ENCODE results near the gene MPP7. TPM values are rescaled to one million over a fixed set of nuclear protein-coding genes. Genes with fewer than 3 reads are reported as not detected.
A peak's percentile ranks its signal among the peaks of the same experiment; 100 is the strongest.

The MPP7 gene
- total RNA-seq, 1 donor from 2014 or later, result 21.7 TPM

- no peak overlapping the region for H3K4me3 Mint-ChIP-seq (ENCODE audit: unreplicated experiment)
- H3K36me3 Mint-ChIP-seq (ENCODE audit: low read depth), result peaks cover 1% of the 10 kb centered on the region
- no peak for TF ChIP-seq CTCF (IDR thresholded peaks at IDR 0.05)
- no peak for DNase-seq (ENCODE audit: low spot score)
- peaks cover 41% of the 10 kb centered on the region for H3K4me1 Mint-ChIP-seq (ENCODE audit: low read depth)
- no peaks in the 10 kb centered on the region for H3K27me3 Mint-ChIP-seq (ENCODE audit: low read depth)
- no peaks in the 10 kb centered on the region for H3K9me3 Mint-ChIP-seq (ENCODE audit: low read depth)
- H3K27ac Mint-ChIP-seq (ENCODE audit: unreplicated experiment), result no peak overlapping the region
Observed at GRCh38 chr10:28266449-28267224, 36.2 kb downstream of the MPP7 start.

GRCh38 chr10:28263136-28263857 is 39.6 kb downstream of the MPP7 start:
- peak overlapping the region; percentile 24 for H3K4me3 Mint-ChIP-seq (ENCODE audit: unreplicated experiment)
- TF ChIP-seq CTCF (IDR thresholded peaks at IDR 0.05), result no peak
- H3K27ac Mint-ChIP-seq (ENCODE audit: unreplicated experiment), result peak overlapping the region; percentile 70
- H3K36me3 Mint-ChIP-seq (ENCODE audit: low read depth), result peaks cover 1% of the 10 kb centered on the region
- H3K9me3 Mint-ChIP-seq (ENCODE audit: low read depth), result no peaks in the 10 kb centered on the region
- DNase-seq (ENCODE audit: low spot score), result no peak
- peaks cover 44% of the 10 kb centered on the region for H3K4me1 Mint-ChIP-seq (ENCODE audit: low read depth)
- H3K27me3 Mint-ChIP-seq (ENCODE audit: low read depth), result no peaks in the 10 kb centered on the region

GRCh38 chr10:28256776-28257175 is 46.1 kb downstream of the MPP7 start:
- DNase-seq (ENCODE audit: low spot score), result no peak
- peaks cover 61% of the 10 kb centered on the region for H3K4me1 Mint-ChIP-seq (ENCODE audit: low read depth)
- H3K27ac Mint-ChIP-seq (ENCODE audit: unreplicated experiment), result peak overlapping the region; percentile 4
- no peaks in the 10 kb centered on the region for H3K9me3 Mint-ChIP-seq (ENCODE audit: low read depth)
- no peaks in the 10 kb centered on the region for H3K27me3 Mint-ChIP-seq (ENCODE audit: low read depth)
- no peak for TF ChIP-seq CTCF (IDR thresholded peaks at IDR 0.05)
- no peaks in the 10 kb centered on the region for H3K36me3 Mint-ChIP-seq (ENCODE audit: low read depth)
- no peak overlapping the region for H3K4me3 Mint-ChIP-seq (ENCODE audit: unreplicated experiment)

GRCh38 chr10:28254290-28254985 is 48.4 kb downstream of the MPP7 start:
- Mint-ChIP-seq H3K27me3 (ENCODE audit: low read depth) (no peaks in the 10 kb centered on the region), H3K4me1 (ENCODE audit: low read depth) (peaks cover 63% of the 10 kb centered on the region), H3K27ac (ENCODE audit: unreplicated experiment) (peak overlapping the region; percentile 80), H3K36me3 (ENCODE audit: low read depth) (no peaks in the 10 kb centered on the region), H3K4me3 (ENCODE audit: unreplicated experiment) (peak overlapping the region; percentile 33), H3K9me3 (ENCODE audit: low read depth) (no peaks in the 10 kb centered on the region)
- no peak for TF ChIP-seq CTCF (IDR thresholded peaks at IDR 0.05)
- DNase-seq (ENCODE audit: low spot score), result no peak

- Mint-ChIP-seq H3K4me3 (ENCODE audit: unreplicated experiment) (no peak overlapping the region), H3K9me3 (ENCODE audit: low read depth) (no peaks in the 10 kb centered on the region), H3K4me1 (ENCODE audit: low read depth) (peaks cover 66% of the 10 kb centered on the region), H3K27ac (ENCODE audit: unreplicated experiment) (peak overlapping the region; percentile 80), H3K27me3 (ENCODE audit: low read depth) (no peaks in the 10 kb centered on the region), H3K36me3 (ENCODE audit: low read depth) (no peaks in the 10 kb centered on the region)
- TF ChIP-seq CTCF (IDR thresholded peaks at IDR 0.05), result no peak
- DNase-seq (ENCODE audit: low spot score), result no peak
Observed at GRCh38 chr10:28253169-28253785, 49.6 kb downstream of the MPP7 start.
